H9 (cell line): ENCODE data around the gene C1orf74. TPM values are rescaled to one million over a fixed set of nuclear protein-coding genes. Genes with fewer than 3 reads are reported as not detected.

ENCODE experiments used
- DNase-seq: peaks from one replicate; pipeline ENCODE4 v3.0.0-alpha.2; 2017
- H2AFZ ChIP-seq: one replicate; pipeline ENCODE4 v1.6.1; 2013; ENCODE audit warnings: mild to moderate bottlenecking, low read length, control low read depth, moderate library complexity
- H2AK5ac ChIP-seq: 2 replicates; pipeline ENCODE4 v1.6.1; 2013; ENCODE audit warnings: low read length, control low read depth, mixed read lengths; ENCODE audit not compliant: insufficient read length
- H2BK120ac ChIP-seq: one replicate; pipeline ENCODE4 v1.6.1; 2013; ENCODE audit warnings: low read depth, mild to moderate bottlenecking, low read length, control low read depth, inconsistent platforms; ENCODE audit not compliant: poor library complexity, severe bottlenecking
- H2BK12ac ChIP-seq: 2 replicates; pipeline ENCODE4 v1.6.1; 2013; ENCODE audit warnings: low read length, control low read depth, mixed read lengths, low read depth; ENCODE audit not compliant: insufficient read length
- H2BK15ac ChIP-seq: 2 replicates; pipeline ENCODE4 v1.6.1; 2013; ENCODE audit warnings: low read depth, low read length, control low read depth
- H2BK20ac ChIP-seq: one replicate; pipeline ENCODE4 v1.6.1; 2013; ENCODE audit warnings: low read depth, mild to moderate bottlenecking, low read length, control low read depth, inconsistent platforms; ENCODE audit not compliant: poor library complexity, severe bottlenecking
- H2BK5ac ChIP-seq: 2 replicates; pipeline ENCODE4 v1.6.1; 2013; ENCODE audit warnings: low read length, control low read depth, mixed read lengths; ENCODE audit not compliant: insufficient read length
- H3K14ac ChIP-seq: 2 replicates; pipeline ENCODE4 v1.6.1; 2013; ENCODE audit warnings: low read length, control low read depth; ENCODE audit not compliant: insufficient read depth
- H3K18ac ChIP-seq: 2 replicates; pipeline ENCODE4 v1.6.1; 2013; ENCODE audit warnings: low read depth, mild to moderate bottlenecking, mixed read lengths, low read length, control low read depth; ENCODE audit not compliant: insufficient read length
- H3K23ac ChIP-seq: 2 replicates; pipeline ENCODE4 v1.6.1; 2013; ENCODE audit warnings: low read length, control low read depth, mixed read lengths, low read depth; ENCODE audit not compliant: insufficient read length
- H3K23me2 ChIP-seq: 2 replicates; pipeline ENCODE4 v1.6.1; 2013; ENCODE audit warnings: low read depth, mild to moderate bottlenecking, mixed read lengths, low read length, control low read depth; ENCODE audit not compliant: insufficient read length, poor library complexity, severe bottlenecking
- H3K27ac ChIP-seq: 2 replicates; pipeline ENCODE4 v1.5.1; 2013; ENCODE audit warnings: low read length, control low read depth, mixed read lengths, low read depth; ENCODE audit not compliant: insufficient read length
- H3K27me3 ChIP-seq: 2 replicates; pipeline ENCODE4 v1.6.1; 2013; ENCODE audit warnings: low read length, control low read depth, inconsistent platforms; ENCODE audit not compliant: insufficient read depth
- H3K4ac ChIP-seq: 2 replicates; pipeline ENCODE4 v1.6.1; 2013; ENCODE audit warnings: low read depth, mild to moderate bottlenecking, control low read depth, inconsistent platforms, low read length, moderate library complexity
- H3K4me1 ChIP-seq: 2 replicates; pipeline ENCODE4 v1.6.1; 2013; ENCODE audit warnings: low read length, control low read depth, inconsistent platforms; ENCODE audit not compliant: insufficient read depth
- H3K4me2 ChIP-seq: 2 replicates; pipeline ENCODE4 v1.6.1; 2013; ENCODE audit warnings: low read length, control low read depth, mixed read lengths; ENCODE audit not compliant: insufficient read length, insufficient read depth
- H3K56ac ChIP-seq: 2 replicates; pipeline ENCODE4 v1.6.1; 2013; ENCODE audit warnings: low read depth, mild to moderate bottlenecking, mixed read lengths, low read length, control low read depth; ENCODE audit not compliant: insufficient read length
- H3K79me1 ChIP-seq: 2 replicates; pipeline ENCODE4 v1.6.1; 2013; ENCODE audit warnings: low read depth, mild to moderate bottlenecking, moderate library complexity, low read length, control low read depth, inconsistent platforms; ENCODE audit not compliant: insufficient read depth, poor library complexity, severe bottlenecking
- H3K79me2 ChIP-seq: 2 replicates; pipeline ENCODE4 v1.6.1; 2013; ENCODE audit warnings: low read length, control low read depth, inconsistent platforms; ENCODE audit not compliant: insufficient read depth
- H3K9ac ChIP-seq: 2 replicates; pipeline ENCODE4 v1.6.1; 2013; ENCODE audit warnings: low read length, control low read depth, mixed read lengths; ENCODE audit not compliant: insufficient read length; ENCODE audit errors: extremely low read depth
- H3K9me3 ChIP-seq: one replicate; pipeline ENCODE4 v1.6.1; 2013; ENCODE audit warnings: low read depth, low read length, inconsistent platforms; ENCODE audit not compliant: control insufficient read depth
- H3T11ph ChIP-seq: one replicate; pipeline ENCODE4 v1.6.1; 2013; ENCODE audit warnings: mild to moderate bottlenecking, low read length, control low read depth, inconsistent platforms
- H4K20me1 ChIP-seq: one replicate; pipeline ENCODE4 v1.6.1; 2013; ENCODE audit not compliant: control insufficient read depth, insufficient read length, insufficient read depth
- H4K5ac ChIP-seq: 2 replicates; pipeline ENCODE4 v1.6.1; 2013; ENCODE audit warnings: low read depth, mild to moderate bottlenecking, mixed read lengths, low read length, control low read depth; ENCODE audit not compliant: insufficient read length
- H4K8ac ChIP-seq: replicated peaks from 2 replicates; pipeline ENCODE4 v1.6.1; 2013; ENCODE audit warnings: low read length, control low read depth, mixed read lengths, low read depth; ENCODE audit not compliant: insufficient read length
- H4K91ac ChIP-seq: 2 replicates; pipeline ENCODE4 v1.6.1; 2013; ENCODE audit warnings: low read depth, mild to moderate bottlenecking, moderate library complexity, mixed read lengths, low read length, control low read depth; ENCODE audit not compliant: insufficient read length
- H3K27ac Mint-ChIP-seq, 3 experiments: 2 replicates in 2 of 3; 3 replicates in 1 of 3; pipeline ENCODE4 v1.8.0; 2020 to 2021; ENCODE audit warnings: mixed read lengths in 3 of 3, mild to moderate bottlenecking in 1 of 3, moderate library complexity in 1 of 3
- H3K27me3 Mint-ChIP-seq: 2 replicates; pipeline ENCODE4 v1.8.0; 2021; ENCODE audit warnings: low read depth, mild to moderate bottlenecking, moderate library complexity, mixed read lengths
- H3K36me3 Mint-ChIP-seq, 3 experiments: 2 replicates in 2 of 3; 3 replicates in 1 of 3; pipeline ENCODE4 v1.8.0; 2020 to 2021; ENCODE audit warnings: low read depth in 3 of 3, mixed read lengths in 3 of 3; ENCODE audit not compliant: insufficient read depth in 1 of 3
- H3K4me1 Mint-ChIP-seq, 2 experiments: 2 replicates each; pipeline ENCODE4 v1.8.0; 2020; ENCODE audit warnings: mixed read lengths in 2 of 2
- H3K4me3 Mint-ChIP-seq, 2 experiments: 2 replicates in 1 of 2; 3 replicates in 1 of 2; pipeline ENCODE4 v1.8.0; 2020 to 2021; ENCODE audit warnings: mild to moderate bottlenecking in 2 of 2, mixed read lengths in 2 of 2, moderate library complexity in 1 of 2
- H3K9me3 Mint-ChIP-seq, 2 experiments: 2 replicates in 1 of 2; 3 replicates in 1 of 2; pipeline ENCODE4 v1.8.0; 2020; ENCODE audit warnings: mild to moderate bottlenecking in 2 of 2, mixed read lengths in 2 of 2, moderate library complexity in 1 of 2
- WGBS: extraction: QIAGEN DNeasy Blood & Tissue Kit; methylation state at CpG from one replicate; pipeline ENCODE4 v1.1.7; 2013; ENCODE audit warnings: missing lambda C conversion rate, low lambda C conversion rate, mixed read lengths; ENCODE audit not compliant: insufficient read length; ENCODE audit errors: extremely low coverage; 5-methylcytosine and 5-hydroxymethylcytosine counted together
- total RNA-seq: library from RNA; stranded (reverse); gene quantifications from 2 replicates; pipeline ENCODE4 v1.2.1, GENCODE V29; 2021
- TF ChIP-seq, protein P1 (sequence below): fragments of 200-600 bp; sonication (generic); conservative IDR thresholded peaks from 3 replicates; pipeline ENCODE4 v1.8.0; 2021; ENCODE audit warnings: antibody characterized with exemption, mild to moderate bottlenecking

The C1orf74 gene
- total RNA-seq, 1 experiment from 2014 or later: 2.4 TPM

- no peaks in the 10 kb centered on the region for H3K4me1 ChIP-seq
These were observed 29.1 kb downstream of the C1orf74 start for GRCh38 chr1:209755256-209755655.

More at GRCh38 chr1:209755256-209755655, 29.1 kb downstream of the C1orf74 start:
- no peak overlapping the region for H3K23ac ChIP-seq
- no peaks in the 10 kb centered on the region for H3K79me2 ChIP-seq
- H3K27me3 Mint-ChIP-seq: peaks cover 36% of the 10 kb centered on the region
- H4K20me1 ChIP-seq: no peaks in the 10 kb centered on the region
- no peaks in the 10 kb centered on the region for H3K27me3 ChIP-seq
- H3K27ac Mint-ChIP-seq: no peak overlapping the region
- TF ChIP-seq, protein P1, sequence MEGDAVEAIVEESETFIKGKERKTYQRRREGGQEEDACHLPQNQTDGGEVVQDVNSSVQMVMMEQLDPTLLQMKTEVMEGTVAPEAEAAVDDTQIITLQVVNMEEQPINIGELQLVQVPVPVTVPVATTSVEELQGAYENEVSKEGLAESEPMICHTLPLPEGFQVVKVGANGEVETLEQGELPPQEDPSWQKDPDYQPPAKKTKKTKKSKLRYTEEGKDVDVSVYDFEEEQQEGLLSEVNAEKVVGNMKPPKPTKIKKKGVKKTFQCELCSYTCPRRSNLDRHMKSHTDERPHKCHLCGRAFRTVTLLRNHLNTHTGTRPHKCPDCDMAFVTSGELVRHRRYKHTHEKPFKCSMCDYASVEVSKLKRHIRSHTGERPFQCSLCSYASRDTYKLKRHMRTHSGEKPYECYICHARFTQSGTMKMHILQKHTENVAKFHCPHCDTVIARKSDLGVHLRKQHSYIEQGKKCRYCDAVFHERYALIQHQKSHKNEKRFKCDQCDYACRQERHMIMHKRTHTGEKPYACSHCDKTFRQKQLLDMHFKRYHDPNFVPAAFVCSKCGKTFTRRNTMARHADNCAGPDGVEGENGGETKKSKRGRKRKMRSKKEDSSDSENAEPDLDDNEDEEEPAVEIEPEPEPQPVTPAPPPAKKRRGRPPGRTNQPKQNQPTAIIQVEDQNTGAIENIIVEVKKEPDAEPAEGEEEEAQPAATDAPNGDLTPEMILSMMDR: no peak
- no peak overlapping the region for H4K5ac ChIP-seq
- H3K9ac ChIP-seq: no peak overlapping the region
- no peak for DNase-seq
- no peaks in the 10 kb centered on the region for H3K23me2 ChIP-seq
- H4K91ac ChIP-seq: no peak overlapping the region
- no peak overlapping the region for H3K56ac ChIP-seq
- no peak overlapping the region for H2BK20ac ChIP-seq
- no peak overlapping the region for H3K4ac ChIP-seq
- H3K4me1 Mint-ChIP-seq: no peaks in the 10 kb centered on the region
- H3K36me3 Mint-ChIP-seq: no peaks in the 10 kb centered on the region
- H2AK5ac ChIP-seq: no peak overlapping the region
- H3K4me2 ChIP-seq: no peak overlapping the region
- H3K9me3 ChIP-seq: no peaks in the 10 kb centered on the region
- H2BK5ac ChIP-seq: no peak overlapping the region
- no peak overlapping the region for H4K8ac ChIP-seq
- no peak overlapping the region for H3K14ac ChIP-seq
- H3T11ph ChIP-seq: no peak overlapping the region
- H3K27ac ChIP-seq: no peak overlapping the region
- no peak overlapping the region for H2BK12ac ChIP-seq
- H2AFZ ChIP-seq: no peak overlapping the region
- H3K4me3 Mint-ChIP-seq: no peak overlapping the region
- WGBS: no CpG with 5 or more reads among the region's 1 CpG
- H3K79me1 ChIP-seq: no peaks in the 10 kb centered on the region
- H2BK15ac ChIP-seq: no peak overlapping the region
- H3K9me3 Mint-ChIP-seq: no peaks in the 10 kb centered on the region
- no peak overlapping the region for H2BK120ac ChIP-seq
- H3K18ac ChIP-seq: no peak overlapping the region
